SK-N-SH (cell line): ENCODE data around the gene GOLT1A. TPM values are rescaled to one million over a fixed set of nuclear protein-coding genes. Genes with fewer than 3 reads are reported as not detected.
"Not testable (repeated sequence)": the region's sequence is repeated elsewhere in the genome, so short reads cannot be mapped to it uniquely, and the experiment has no call there.

Experiments
- CTCF ChIA-PET: fragments of 300-600, 350-600 bp; formaldehyde crosslinking; extraction: SDS; loops from one replicate; lab custom pipeline; 2021; lab: Yijun Ruan, JAX
- POLR2A ChIA-PET: fragments of 350-600 bp; sonication (Branson Sonifier 250); formaldehyde crosslinking; extraction: SDS; loops from one replicate; lab custom pipeline; 2020; ENCODE audit warnings: antibody characterized with exemption, inconsistent platforms; lab: Yijun Ruan, JAX
- DNase-seq: peaks from one replicate; pipeline ENCODE4 v3.0.0; 2012
- H2AFZ ChIP-seq: fragments of 200-600 bp; sonication (generic); 2 replicates; pipeline ENCODE4 v1.8.1; 2016; ENCODE audit warnings: antibody characterized with exemption, mild to moderate bottlenecking, low read depth
- H3F3A ChIP-seq: fragments of 200-600 bp; sonication (generic); replicated peaks from 2 replicates; pipeline ENCODE3; 2016; ENCODE audit warnings: antibody characterized with exemption, mild to moderate bottlenecking; ENCODE audit not compliant: insufficient read depth
- H3K27ac ChIP-seq, 2 experiments: fragments of 200-500 bp in 1 of 2; fragments of 200-600 bp in 1 of 2; sonication (Bioruptor generic) in 1 of 2; sonication (generic), shearing (Covaris generic) in 1 of 2; 2 replicates each; pipeline versions ENCODE4 v1.5.1 to v1.6.1; 2014 to 2016; ENCODE audit warnings: low read depth in 2 of 2, inconsistent platforms in 1 of 2, low read length in 1 of 2, mild to moderate bottlenecking in 1 of 2, mixed read lengths in 1 of 2
- H3K27me3 ChIP-seq: fragments of 200-600 bp; sonication (generic), shearing (Covaris generic); 2 replicates; pipeline ENCODE4 v1.6.1; 2016; ENCODE audit warnings: mixed run types; ENCODE audit not compliant: insufficient read depth
- H3K36me3 ChIP-seq, 2 experiments: fragments of 200-500 bp in 1 of 2; fragments of 200-600 bp in 1 of 2; sonication (Bioruptor generic) in 1 of 2; sonication (generic) in 1 of 2; replicated peaks in 1 of 2; 2 replicates each; pipeline versions ENCODE3 to v1.5.1; 2014 to 2016; ENCODE audit warnings: low read length in 1 of 2, mild to moderate bottlenecking in 1 of 2; ENCODE audit not compliant: insufficient read depth in 2 of 2, control insufficient read depth in 1 of 2
- H3K4me1 ChIP-seq, 2 experiments: fragments of 200-500 bp in 1 of 2; fragments of 200-600 bp in 1 of 2; sonication (Bioruptor generic) in 1 of 2; sonication (generic), shearing (Covaris generic) in 1 of 2; 2 replicates each; pipeline versions ENCODE4 v1.5.1 to v1.6.1; 2014 to 2016; ENCODE audit warnings: low read depth in 1 of 2, low read length in 1 of 2, mixed run types in 1 of 2; ENCODE audit not compliant: insufficient read depth in 2 of 2, control insufficient read depth in 1 of 2
- H3K4me2 ChIP-seq: fragments of 200-600 bp; sonication (generic), shearing (Covaris generic); 2 replicates; pipeline ENCODE4 v1.6.1; 2017; ENCODE audit warnings: mixed run types
- H3K4me3 ChIP-seq, 2 experiments: fragments of 200-500 bp in 1 of 2; fragments of 200-600 bp in 1 of 2; sonication (Bioruptor generic) in 1 of 2; sonication (generic), shearing (Covaris generic) in 1 of 2; 2 replicates each; pipeline versions ENCODE4 v1.5.1 to v1.8.1; 2014 to 2016; ENCODE audit warnings: low read depth in 2 of 2, inconsistent platforms in 1 of 2, low read length in 1 of 2, mild to moderate bottlenecking in 1 of 2, mixed read lengths in 1 of 2, moderate library complexity in 1 of 2
- H3K79me2 ChIP-seq: fragments of 200-600 bp; sonication (generic); 2 replicates; pipeline ENCODE4 v1.8.1; 2017; ENCODE audit warnings: mild to moderate bottlenecking; ENCODE audit not compliant: insufficient read depth
- H3K9ac ChIP-seq: fragments of 200-600 bp; sonication (generic); 2 replicates; pipeline ENCODE4 v1.6.1; 2017; ENCODE audit warnings: mixed run types
- H3K9me2 ChIP-seq: fragments of 200-600 bp; sonication (generic); 2 replicates; pipeline ENCODE4 v1.6.1; 2017; ENCODE audit warnings: mixed run types
- H3K9me3 ChIP-seq: fragments of 200-600 bp; sonication (generic); 2 replicates; pipeline ENCODE4 v1.6.1; 2017; ENCODE audit warnings: mixed run types, mild to moderate bottlenecking, moderate library complexity
- H4K20me1 ChIP-seq: fragments of 200-600 bp; sonication (generic); 2 replicates; pipeline ENCODE4 v1.6.1; 2017; ENCODE audit warnings: mild to moderate bottlenecking, mixed run types; ENCODE audit not compliant: insufficient read depth
- GATA2 ChIP-seq: sonication (generic); formaldehyde crosslinking; IDR thresholded peaks from 2 replicates; pipeline ENCODE4 v1.5.0; 2020; ENCODE audit warnings: mild to moderate bottlenecking, missing genetic modification reagents
- MEF2A ChIP-seq: IDR thresholded peaks from 2 replicates; pipeline ENCODE4 v1.4.0; 2012; ENCODE audit warnings: low read depth, borderline replicate concordance
- YY1 ChIP-seq: IDR thresholded peaks from 2 replicates; pipeline ENCODE4 v1.4.0; 2012; ENCODE audit warnings: low read depth, mild to moderate bottlenecking
- WGBS: methylation state at CpG from one replicate; pipeline ENCODE4 v1.1.6; 2017; ENCODE audit warnings: low lambda C conversion rate; 5-methylcytosine and 5-hydroxymethylcytosine counted together
- polyA plus RNA-seq, 3 experiments: library from polyadenylated mRNA; depleted of rRNA; stranded (reverse); fragments of >200 nt; gene quantifications; 2 replicates each; pipeline ENCODE4 v1.2.3, GENCODE V29; 2012
- TF ChIP-seq, protein P1 (sequence below): IDR thresholded peaks from 2 replicates; pipeline ENCODE4 v1.4.0; 2012; ENCODE audit warnings: low read depth, borderline replicate concordance

Gene GOLT1A
- polyA plus RNA-seq, 1 of the 3 experiments (the other 2 are of a cell fraction): not detected

DNA sequence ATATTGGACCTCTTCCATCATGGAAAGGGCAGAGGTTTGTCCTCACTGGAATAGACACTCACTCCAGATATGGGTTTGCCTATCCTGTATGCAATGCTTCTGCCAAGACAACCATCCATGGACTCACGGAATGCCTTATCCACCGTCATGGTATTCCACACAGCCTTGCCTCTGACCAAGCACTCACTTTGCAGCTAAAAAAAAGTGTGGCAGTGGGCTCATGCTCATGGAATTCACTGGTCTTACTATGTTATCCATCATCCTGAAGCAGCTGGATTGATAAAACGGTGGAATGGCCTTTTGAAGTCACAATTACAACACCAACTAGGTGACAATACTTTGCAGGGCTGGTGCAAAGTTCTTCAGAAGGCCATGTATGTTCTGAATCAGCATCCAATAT, 25.6 kb upstream of the GOLT1A start:
- H3K9me2 ChIP-seq, H2AFZ ChIP-seq, H3K4me3 ChIP-seq, H3K36me3 ChIP-seq, DNase-seq, H4K20me1 ChIP-seq, H3K27me3 ChIP-seq, H3K79me2 ChIP-seq, H3K9me3 ChIP-seq, H3K4me2 ChIP-seq, H3K27ac ChIP-seq, H3K4me1 ChIP-seq, H3K9ac ChIP-seq, POLR2A ChIA-PET, H3F3A ChIP-seq: not testable (repeated sequence)
- CTCF ChIA-PET: interaction anchor here (1.6 kb wide), 1 partner anchor 19 kb away, joined by 3 read pairs; no protein-coding TSS in a partner anchor
- 66% methylated on average over 3 of the region's 3 CpGs for WGBS

DNA sequence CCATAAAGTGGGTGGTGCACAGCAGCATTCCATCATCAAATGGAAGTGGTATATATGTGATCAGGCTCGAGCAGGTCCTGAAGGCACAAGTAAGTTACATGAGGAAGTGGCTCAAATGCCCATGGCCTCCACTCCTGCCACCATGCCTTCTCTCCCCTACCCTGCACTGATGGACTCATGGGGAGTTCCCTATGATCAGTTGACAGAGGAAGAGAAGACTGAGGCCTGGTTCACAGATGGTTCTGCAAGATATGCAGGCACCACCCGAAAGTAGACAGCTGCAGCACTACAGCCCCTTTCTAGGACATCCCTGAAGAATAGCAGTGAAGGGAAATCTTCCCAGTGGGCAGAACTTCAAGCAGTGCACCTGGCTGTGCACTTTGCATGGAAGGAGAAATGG, 24.7 kb upstream of the GOLT1A start:
- H3K4me2 ChIP-seq, H4K20me1 ChIP-seq, H3K4me3 ChIP-seq, H3K27ac ChIP-seq, H3K36me3 ChIP-seq, H2AFZ ChIP-seq, H3K9ac ChIP-seq, H3K9me2 ChIP-seq, H3K4me1 ChIP-seq, H3K79me2 ChIP-seq, H3K27me3 ChIP-seq, DNase-seq, POLR2A ChIA-PET, H3K9me3 ChIP-seq, H3F3A ChIP-seq: not testable (repeated sequence)
- CTCF ChIA-PET: interaction anchor here (1.6 kb wide), 1 partner anchor 20 kb away, joined by 3 read pairs; no protein-coding TSS in a partner anchor
- WGBS: 35% methylated on average over 2 of the region's 2 CpGs

- not testable (repeated sequence) for H3K36me3 ChIP-seq, H3K9me3 ChIP-seq, H3K27ac ChIP-seq, H2AFZ ChIP-seq, H3K79me2 ChIP-seq, H4K20me1 ChIP-seq, H3K27me3 ChIP-seq, H3F3A ChIP-seq, DNase-seq, H3K4me3 ChIP-seq, H3K9ac ChIP-seq, H3K4me2 ChIP-seq, H3K4me1 ChIP-seq, H3K9me2 ChIP-seq
- POLR2A ChIA-PET: interaction anchor here (1.2 to 1.4 kb wide), 2 partner anchors 19 to 122 kb away, joined by 3 read pairs; partner anchors contain the start of gene PLEKHA6
- CTCF ChIA-PET: interaction anchor here (0.7 to 2.3 kb wide), 6 partner anchors 19 to 126 kb away, joined by 3 to 9 read pairs (median 6); no protein-coding TSS in a partner anchor
- WGBS: 82% methylated on average over 1 of the region's 1 CpG
Measured at GRCh38 chr1:204237515-204237914, 23.7 kb upstream of the GOLT1A start.

GRCh38 chr1:204232526-204232925, 18.7 kb upstream of the GOLT1A start:
- Histone ChIP-seq H3K4me3 (no peak overlapping the region), H3K4me2 (no peak overlapping the region), H3K9me2 (no peaks in the 10 kb centered on the region), H2AFZ (no peak overlapping the region), H3K27me3 (no peaks in the 10 kb centered on the region), H3K79me2 (no peaks in the 10 kb centered on the region), H3F3A (no peaks in the 10 kb centered on the region), H3K9me3 (no peaks in the 10 kb centered on the region), H3K9ac (no peak overlapping the region), H4K20me1 (no peaks in the 10 kb centered on the region), H3K36me3 (peaks cover 0 to 12% of the 10 kb centered on the region in 2 experiments), H3K4me1 (no peaks in the 10 kb centered on the region; a peak in 1 of 4 replicates), H3K27ac (no peak overlapping the region)
- ChIA-PET CTCF (interaction anchor here (1.0 to 1.8 kb wide), 4 partner anchors 25 to 127 kb away, joined by 5 to 7 read pairs (median 6); partner anchors contain the start of gene PLEKHA6), POLR2A (no interaction called here)
- DNase-seq: no peak
- TF ChIP-seq MEF2A (no peak), YY1 (no peak), GATA2 (no peak)
- TF ChIP-seq, protein P1, sequence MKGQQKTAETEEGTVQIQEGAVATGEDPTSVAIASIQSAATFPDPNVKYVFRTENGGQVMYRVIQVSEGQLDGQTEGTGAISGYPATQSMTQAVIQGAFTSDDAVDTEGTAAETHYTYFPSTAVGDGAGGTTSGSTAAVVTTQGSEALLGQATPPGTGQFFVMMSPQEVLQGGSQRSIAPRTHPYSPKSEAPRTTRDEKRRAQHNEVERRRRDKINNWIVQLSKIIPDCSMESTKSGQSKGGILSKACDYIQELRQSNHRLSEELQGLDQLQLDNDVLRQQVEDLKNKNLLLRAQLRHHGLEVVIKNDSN: no peak
